Fibroblast of the conjunctiva (primary cell): ENCODE data around the gene SYT9.
A peak's percentile ranks its signal among the peaks of the same experiment; 100 is the strongest.
"Not testable (repeated sequence)": the region's sequence is repeated elsewhere in the genome, so short reads cannot be mapped to it uniquely, and the experiment has no call there.

Experiments used
- DNase-seq: peaks from one replicate; pipeline ENCODE4 v3.0.0-alpha.2; 2010; ENCODE audit warnings: low read depth

Gene SYT9

GRCh38 chr11:7275133-7275532 is 23.4 kb downstream of the SYT9 start:
- DNase-seq, result no peak

- DNase-seq, result peak; percentile 10
Measured at GRCh38 chr11:7278314-7278917, 26.7 kb downstream of the SYT9 start.

DNA sequence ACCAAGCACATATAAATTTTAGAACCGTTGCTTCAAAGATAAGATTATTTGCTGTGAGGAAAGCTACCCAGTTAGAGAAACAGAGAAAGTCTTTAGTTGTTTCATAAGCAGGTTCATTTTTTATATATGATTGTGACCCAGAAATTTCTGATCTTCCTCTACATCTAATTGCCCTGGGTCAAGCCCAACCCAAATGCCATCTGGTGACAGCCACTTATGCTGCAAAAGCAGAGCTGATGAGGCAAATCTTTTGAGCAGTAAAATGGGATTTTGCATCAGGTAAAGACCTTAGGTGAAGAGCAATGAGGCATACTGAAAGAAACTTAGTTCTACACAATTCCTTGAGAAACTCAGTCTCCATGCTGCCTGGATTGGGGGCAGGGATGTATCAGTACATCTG is 28.0 kb downstream of the SYT9 start:
- DNase-seq, result no peak

GRCh38 chr11:7281079-7281478 is 29.4 kb downstream of the SYT9 start:
- DNase-seq, result no peak

- DNase-seq, result no peak
Measured at GRCh38 chr11:7281809-7282208, 30.1 kb downstream of the SYT9 start.

DNA sequence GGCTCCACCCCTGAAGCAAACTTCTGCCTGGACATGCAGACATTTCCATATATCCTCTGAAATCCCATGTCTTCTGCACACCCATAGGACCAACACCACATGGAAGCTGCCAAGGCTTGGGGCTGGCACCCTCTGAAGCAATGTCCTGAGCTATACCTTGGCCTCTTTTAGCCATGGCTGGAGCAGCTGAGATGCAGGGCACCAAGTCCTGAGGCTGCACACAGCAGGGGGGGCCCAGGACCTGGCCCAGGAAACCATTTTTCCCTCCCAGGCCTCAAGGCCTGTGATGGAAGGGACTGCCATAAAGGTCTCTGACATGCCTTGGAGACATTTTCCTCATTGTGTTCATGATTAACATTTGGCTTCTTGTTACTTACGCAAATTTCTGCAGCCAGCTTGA is 34.5 kb downstream of the SYT9 start:
- no peak for DNase-seq

- DNase-seq, result no peak
Measured at GRCh38 chr11:7291100-7291829, 39.6 kb downstream of the SYT9 start.

DNA sequence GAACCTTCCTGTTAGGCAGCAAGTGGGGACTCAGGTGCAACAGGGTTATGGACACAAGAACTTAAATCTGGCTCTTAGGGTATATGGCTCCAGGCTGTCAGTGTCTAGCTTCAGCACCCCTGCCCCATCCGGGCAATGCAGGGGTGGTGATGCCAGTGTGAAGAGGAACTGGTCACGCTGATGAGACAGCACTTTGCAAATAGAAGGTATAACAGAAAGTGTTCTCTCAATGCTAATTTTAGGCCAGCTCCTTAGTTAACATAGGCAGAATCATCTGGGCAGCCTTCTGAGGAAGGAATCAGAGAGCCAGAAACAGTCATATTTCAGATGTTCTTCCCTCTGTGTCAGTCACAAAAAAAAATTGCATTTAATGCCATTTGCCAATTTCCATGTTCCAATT is 41.2 kb downstream of the SYT9 start:
- DNase-seq, result no peak

- DNase-seq, result no peak
Measured at GRCh38 chr11:7299393-7299792, 47.7 kb downstream of the SYT9 start.

DNA sequence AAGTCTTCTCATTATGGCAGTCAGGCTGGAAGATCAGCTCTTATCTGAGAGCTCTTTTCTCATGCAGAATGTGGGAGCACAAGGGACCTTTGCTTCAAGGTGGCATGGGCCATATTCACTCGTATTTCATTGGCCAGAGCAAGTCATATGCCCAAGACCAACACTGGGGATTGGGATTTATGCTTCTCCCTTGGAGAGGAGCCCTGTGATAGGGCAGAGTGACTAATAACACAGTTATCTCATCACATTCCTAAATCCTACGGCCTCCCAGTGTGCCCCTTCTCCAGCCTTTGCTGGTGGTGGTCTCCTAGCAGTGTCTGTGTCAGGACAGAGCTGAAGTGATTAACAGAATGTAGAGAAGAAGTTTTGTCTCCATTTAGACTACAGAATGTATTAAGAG is 48.6 kb downstream of the SYT9 start:
- no peak for DNase-seq

DNA sequence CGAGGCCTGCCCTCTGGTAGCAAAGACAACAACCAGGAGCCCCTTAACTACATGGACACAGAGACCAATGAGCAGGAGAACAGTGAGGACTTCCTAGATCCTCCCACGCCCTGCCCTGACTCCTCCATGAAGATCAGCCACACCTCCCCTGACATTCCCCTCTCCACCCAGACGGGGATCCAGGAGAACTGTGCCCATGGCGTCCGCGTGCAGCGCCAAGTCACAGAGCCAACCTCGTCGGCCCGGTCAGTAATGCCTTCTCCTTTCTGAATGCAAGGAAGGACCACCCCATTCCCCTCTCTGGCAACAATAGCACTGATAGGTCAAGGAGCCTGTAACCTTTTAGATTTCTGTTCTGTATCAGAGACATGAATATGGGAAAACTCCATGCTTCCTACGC is 51.4 kb downstream of the SYT9 start:
- no peak for DNase-seq

- no peak for DNase-seq
Measured at GRCh38 chr11:7306900-7307299, 55.2 kb downstream of the SYT9 start.

- DNase-seq, result no peak
Measured at GRCh38 chr11:7307836-7308235, 56.1 kb downstream of the SYT9 start.

- DNase-seq, result no peak
Measured at GRCh38 chr11:7311903-7312302, 60.2 kb downstream of the SYT9 start.

- no peak for DNase-seq
Measured at GRCh38 chr11:7314811-7315604, 63.3 kb downstream of the SYT9 start.

GRCh38 chr11:7319501-7319900 is 67.8 kb downstream of the SYT9 start:
- DNase-seq, result no peak

DNA sequence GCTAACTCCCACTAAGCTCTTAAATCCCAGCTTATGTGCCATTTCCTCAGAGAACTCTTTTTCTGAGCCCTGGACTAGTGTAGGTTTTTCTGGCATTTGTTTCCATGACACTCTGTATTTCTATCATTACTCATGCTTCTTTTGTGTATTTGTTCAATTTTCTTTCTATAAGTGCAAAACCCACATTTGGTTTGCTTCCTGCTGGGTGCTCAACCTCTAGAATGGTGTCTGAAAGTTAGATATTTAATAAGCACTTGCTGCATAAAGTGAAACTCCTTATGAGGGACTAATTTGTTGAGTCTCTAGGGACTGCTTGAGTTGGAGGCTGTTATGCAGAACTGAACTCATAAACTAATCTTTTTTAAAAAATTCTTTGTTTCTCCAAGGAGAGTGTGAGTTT is 68.6 kb downstream of the SYT9 start:
- no peak for DNase-seq

DNA sequence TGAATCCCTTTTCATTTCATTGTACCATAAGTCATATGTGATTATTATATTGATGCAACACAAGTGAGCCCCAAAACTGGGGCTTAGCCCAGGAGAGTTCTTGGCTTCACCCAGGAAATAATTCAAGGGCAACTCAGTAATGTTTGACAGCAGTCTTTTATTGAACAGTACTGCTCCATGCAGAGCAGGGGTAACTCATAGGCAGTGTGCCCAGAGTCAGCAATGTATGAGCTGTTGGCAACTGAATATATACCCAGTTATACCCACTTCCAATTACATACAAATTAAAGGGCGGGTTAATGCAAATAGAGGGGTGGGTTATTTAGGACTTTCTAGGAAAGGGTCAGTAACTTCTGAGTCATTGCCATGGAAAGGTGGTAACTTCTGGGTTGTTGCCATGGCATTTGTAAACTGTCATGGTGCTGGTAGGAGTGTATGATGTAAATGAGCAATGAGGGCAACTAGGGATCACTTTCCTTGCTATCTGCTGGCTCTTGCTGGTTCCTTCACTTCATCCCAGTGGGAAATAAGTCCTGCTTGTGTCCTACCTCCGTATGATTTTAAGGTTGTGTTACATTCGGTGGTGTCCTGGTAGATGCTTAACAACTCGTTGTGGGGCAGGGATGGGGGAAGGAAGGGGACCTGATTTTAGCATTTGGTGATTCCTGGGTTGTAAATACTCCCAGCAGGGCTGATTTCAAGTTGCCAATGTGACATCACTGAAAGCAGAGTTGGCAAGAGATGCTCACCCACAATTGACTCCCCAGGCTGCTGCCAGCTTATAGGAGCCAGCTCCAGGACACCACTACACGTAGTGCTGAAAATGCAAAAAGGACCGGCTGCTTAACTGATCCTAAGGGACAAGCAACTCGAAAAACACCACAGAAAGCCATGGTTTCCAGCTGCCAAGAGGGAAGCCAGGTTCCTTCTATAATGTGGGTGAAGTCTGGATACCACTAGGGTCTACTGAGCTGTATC is 70.1 kb downstream of the SYT9 start:
- no peak for DNase-seq

- DNase-seq, result no peak
Measured at GRCh38 chr11:7332451-7332850, 80.7 kb downstream of the SYT9 start.

DNA sequence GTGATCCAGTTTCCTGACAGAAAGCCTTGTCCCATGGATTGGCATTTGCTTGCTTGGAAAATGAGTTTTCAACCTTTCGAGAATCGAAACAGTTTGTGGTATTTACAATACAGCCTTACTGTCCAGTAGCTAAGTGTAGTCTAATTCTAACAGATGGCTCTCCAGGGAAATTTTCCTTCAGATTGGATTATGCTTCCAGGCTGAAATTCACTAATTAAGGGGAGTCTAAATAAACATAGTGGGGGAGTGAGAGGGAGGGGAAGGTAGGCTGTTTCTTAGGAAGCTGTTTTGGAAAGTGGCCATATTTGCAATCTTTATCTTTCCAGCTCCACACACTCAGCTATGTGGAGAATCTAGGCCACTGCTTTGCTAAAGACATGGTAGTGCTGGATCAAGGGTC is 81.3 kb downstream of the SYT9 start:
- no peak for DNase-seq

GRCh38 chr11:7335442-7335841 is 83.7 kb downstream of the SYT9 start:
- not testable (repeated sequence) for DNase-seq

DNA sequence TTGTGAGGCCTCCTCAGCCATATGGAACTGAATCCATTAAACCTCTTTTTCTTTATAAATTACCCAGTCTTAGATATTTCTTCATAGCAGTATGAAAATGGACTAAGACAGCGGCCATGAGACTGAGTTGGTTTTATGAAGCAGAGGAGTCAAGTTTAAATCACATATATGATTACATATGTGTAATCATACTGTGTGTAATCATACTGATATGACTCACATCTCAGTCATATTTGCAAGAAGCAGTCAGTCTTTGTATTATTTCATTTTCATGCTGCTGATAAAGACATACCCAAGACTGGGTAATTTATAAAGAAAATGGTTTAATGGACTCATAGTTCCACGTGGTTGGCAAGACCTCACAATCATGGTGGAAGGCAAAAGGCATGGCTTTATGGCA is 89.8 kb downstream of the SYT9 start:
- DNase-seq, result no peak
